OCI-LY7 (cell line): Measurements from ENCODE around the gene IMMP2L.

Experiments
- EZH2phosphoT487 ChIP-seq: fragments of 200-600 bp; sonication (generic); IDR thresholded peaks from 2 replicates; pipeline ENCODE4 v1.6.1; 2018; ENCODE audit warnings: low read depth, borderline replicate concordance, mild to moderate bottlenecking, mixed run types, antibody characterized with exemption, low read length, moderate library complexity, mixed read lengths
- TF ChIP-seq, protein P1 (sequence below): fragments of 200-600 bp; sonication (generic); conservative IDR thresholded peaks from 2 replicates; pipeline ENCODE4 v1.5.1; 2014; ENCODE audit warnings: mild to moderate bottlenecking, antibody characterized with exemption, low read length, moderate library complexity, mixed read lengths

- TF ChIP-seq, protein P1, sequence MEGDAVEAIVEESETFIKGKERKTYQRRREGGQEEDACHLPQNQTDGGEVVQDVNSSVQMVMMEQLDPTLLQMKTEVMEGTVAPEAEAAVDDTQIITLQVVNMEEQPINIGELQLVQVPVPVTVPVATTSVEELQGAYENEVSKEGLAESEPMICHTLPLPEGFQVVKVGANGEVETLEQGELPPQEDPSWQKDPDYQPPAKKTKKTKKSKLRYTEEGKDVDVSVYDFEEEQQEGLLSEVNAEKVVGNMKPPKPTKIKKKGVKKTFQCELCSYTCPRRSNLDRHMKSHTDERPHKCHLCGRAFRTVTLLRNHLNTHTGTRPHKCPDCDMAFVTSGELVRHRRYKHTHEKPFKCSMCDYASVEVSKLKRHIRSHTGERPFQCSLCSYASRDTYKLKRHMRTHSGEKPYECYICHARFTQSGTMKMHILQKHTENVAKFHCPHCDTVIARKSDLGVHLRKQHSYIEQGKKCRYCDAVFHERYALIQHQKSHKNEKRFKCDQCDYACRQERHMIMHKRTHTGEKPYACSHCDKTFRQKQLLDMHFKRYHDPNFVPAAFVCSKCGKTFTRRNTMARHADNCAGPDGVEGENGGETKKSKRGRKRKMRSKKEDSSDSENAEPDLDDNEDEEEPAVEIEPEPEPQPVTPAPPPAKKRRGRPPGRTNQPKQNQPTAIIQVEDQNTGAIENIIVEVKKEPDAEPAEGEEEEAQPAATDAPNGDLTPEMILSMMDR = no peak
- no peak for TF ChIP-seq EZH2phosphoT487
Observed at GRCh38 chr7:111108496-111108895, 453.8 kb downstream of the IMMP2L start.
